B cell (primary cell): ENCODE results near the gene PFDN2. TPM values are rescaled to one million over a fixed set of nuclear protein-coding genes. Genes with fewer than 3 reads are reported as not detected.

Experiments used
- ATAC-seq: fragments of 200-7000 bp; cut with Tn5 transposase; one replicate; pipeline ENCODE4 v1.10.0; 2021; ENCODE audit warnings: low read depth, mild to moderate bottlenecking, moderate number of reproducible peaks, moderate library complexity
- CTCF ChIA-PET: fragments of 350-600 bp; sonication (Branson Sonifier 250); formaldehyde crosslinking; loops from one replicate; lab custom pipeline; 2021; ENCODE audit warnings: antibody characterized with exemption, inconsistent platforms; lab: Charles Lee
- POLR2A ChIA-PET: fragments of 350-600 bp; sonication (Branson Sonifier 250); formaldehyde crosslinking; loops from one replicate; lab custom pipeline; 2021; ENCODE audit warnings: antibody characterized with exemption; lab: Charles Lee
- DNase-seq: peaks from one replicate; pipeline ENCODE4 v3.0.0; 2013
- H2AFZ ChIP-seq: 2 replicates; pipeline ENCODE4 v1.6.1; 2012; ENCODE audit warnings: mild to moderate bottlenecking, low read depth, low read length; ENCODE audit not compliant: insufficient read depth, poor library complexity, severe bottlenecking
- H3K27ac ChIP-seq, 2 donors: 1 replicate in 1 of 2; 2 replicates in 1 of 2; pipeline ENCODE4 v1.5.1; 2012 to 2013; ENCODE audit warnings: low read length in 2 of 2, mild to moderate bottlenecking in 2 of 2, moderate library complexity in 1 of 2
- H3K27me3 ChIP-seq, 4 experiments: fragments of 200-600 bp in 1 of 4; sonication (generic) in 1 of 4; replicated peaks in 1 of 4; 1 replicate in 2 of 4; 2 replicates in 2 of 4; pipeline versions ENCODE4 v1.6.1 to v1.7.0; 2013 to 2016; ENCODE audit warnings: low read length in 3 of 4, mild to moderate bottlenecking in 2 of 4, mixed read lengths in 1 of 4, moderate library complexity in 1 of 4; ENCODE audit not compliant: insufficient read depth in 4 of 4, control insufficient read depth in 3 of 4; ENCODE audit errors: control extremely low read depth in 1 of 4
- H3K36me3 ChIP-seq, 2 experiments: replicated peaks in 1 of 2; 1 replicate in 1 of 2; 2 replicates in 1 of 2; pipeline versions ENCODE4 v1.6.1 to v1.7.1; 2013; ENCODE audit warnings: low read length in 1 of 2; ENCODE audit not compliant: insufficient read depth in 2 of 2, control insufficient read depth in 1 of 2; ENCODE audit errors: control extremely low read depth in 1 of 2, extremely low read depth in 1 of 2
- H3K4me1 ChIP-seq, 2 donors: fragments of 200-600 bp in 1 of 2; sonication (generic) in 1 of 2; 1 replicate in 1 of 2; 2 replicates in 1 of 2; pipeline versions ENCODE4 v1.5.1 to v1.6.1; 2013 to 2017; ENCODE audit warnings: low read length in 2 of 2; ENCODE audit not compliant: control insufficient read depth in 2 of 2, insufficient read depth in 2 of 2
- H3K4me2 ChIP-seq: replicated peaks from 2 replicates; pipeline ENCODE3; 2012; ENCODE audit warnings: mild to moderate bottlenecking, low read depth, low read length; ENCODE audit not compliant: poor library complexity, severe bottlenecking
- H3K4me3 ChIP-seq, 5 experiments: fragments of 200-600 bp in 1 of 5; sonication (generic) in 1 of 5; 1 replicate in 3 of 5; 2 replicates in 2 of 5; pipeline versions ENCODE4 v1.5.1 to v1.7.0; 2011 to 2016; ENCODE audit warnings: low read length in 4 of 5, mild to moderate bottlenecking in 4 of 5, low read depth in 2 of 5, control low read depth in 1 of 5, moderate library complexity in 1 of 5; ENCODE audit not compliant: insufficient read depth in 1 of 5; ENCODE audit errors: control extremely low read depth in 1 of 5, extremely low read depth in 1 of 5
- H3K79me2 ChIP-seq: fragments of 200-600 bp; sonication (generic); one replicate; pipeline ENCODE4 v1.6.0; 2016; ENCODE audit warnings: low read length; ENCODE audit not compliant: control insufficient read depth, insufficient read depth
- H3K9ac ChIP-seq: fragments of 200-600 bp; sonication (generic); 2 replicates; pipeline ENCODE4 v1.6.1; 2017; ENCODE audit warnings: mild to moderate bottlenecking, low read length, moderate library complexity
- H3K9me3 ChIP-seq, 3 donors: one replicate each; pipeline versions ENCODE4 v1.6.1 to v1.7.1; 2013; ENCODE audit warnings: low read length in 2 of 3; ENCODE audit not compliant: control insufficient read depth in 2 of 3, insufficient read depth in 1 of 3; ENCODE audit errors: control extremely low read depth in 1 of 3
- H4K20me1 ChIP-seq: 2 replicates; pipeline ENCODE4 v1.6.0; 2012; ENCODE audit warnings: mild to moderate bottlenecking, low read length; ENCODE audit not compliant: insufficient read depth, control insufficient read depth, poor library complexity, severe bottlenecking
- H3K27ac Mint-ChIP-seq: one replicate; pipeline ENCODE4 v1.8.0; 2021; ENCODE audit warnings: mixed read lengths
- H3K27me3 Mint-ChIP-seq: one replicate; pipeline ENCODE4 v1.8.0; 2021; ENCODE audit warnings: mixed read lengths
- H3K4me1 Mint-ChIP-seq: one replicate; pipeline ENCODE4 v1.8.0; 2021; ENCODE audit warnings: mixed read lengths
- H3K4me3 Mint-ChIP-seq: one replicate; pipeline ENCODE4 v1.8.0; 2021; ENCODE audit warnings: mixed read lengths
- H3K9me3 Mint-ChIP-seq: one replicate; pipeline ENCODE4 v1.8.0; 2022; ENCODE audit warnings: mixed read lengths; ENCODE audit not compliant: insufficient read depth
- CTCF ChIP-seq: fragments of 200-600 bp; IDR thresholded peaks from one replicate; pipeline ENCODE4 v1.8.0; 2022; ENCODE audit warnings: antibody characterized with exemption, mild to moderate bottlenecking
- EZH2 ChIP-seq: IDR thresholded peaks from 2 replicates; pipeline ENCODE4 v1.6.1; 2012; ENCODE audit warnings: borderline replicate concordance, low read depth, mild to moderate bottlenecking, moderate library complexity, low read length; ENCODE audit not compliant: insufficient read depth, poor library complexity, severe bottlenecking
- WGBS: methylation state at CpG from one replicate; pipeline ENCODE4 v1.1.5; 2013; ENCODE audit warnings: missing lambda C conversion rate; ENCODE audit not compliant: insufficient coverage; 5-methylcytosine and 5-hydroxymethylcytosine counted together
- intact Hi-C: fragments of 100-400 bp; cut with micrococcal nuclease; formaldehyde crosslinking; loops from one replicate; pipeline ENCODE4 v1.10.0; 2022
- polyA plus RNA-seq: library from polyadenylated mRNA; depleted of rRNA; stranded (reverse); fragments of >200 nt; gene quantifications from 2 replicates; pipeline ENCODE4 v1.2.3, GENCODE V29; 2012
- total RNA-seq, 2 donors: library from RNA; stranded (reverse); fragments of 120-200 nt in 1 of 2; gene quantifications; 1 replicate in 1 of 2; 2 replicates in 1 of 2; pipeline versions ENCODE4 v1.2.3 to v1.2.4, GENCODE V29; 2013 to 2022

The PFDN2 gene
- total and polyA plus RNA-seq, 2 donors (not counting 1 experiment from before 2014, with no cell fraction given): 29.9 to 43.2 TPM

- Histone ChIP-seq H3K4me3 (peak overlapping the region in 4 of 5 experiments; percentile 69 to 82 (median 74)), H3K9ac (peak overlapping the region; percentile 78), H3K4me1 (peaks cover 28 to 36% of the 10 kb centered on the region in 2 donors), H3K9me3 (no peaks in the 10 kb centered on the region), H4K20me1 (no peaks in the 10 kb centered on the region), H3K27ac (peak overlapping the region; percentile 89 to 92), H3K36me3 (peaks cover 0 to 35% of the 10 kb centered on the region in 2 experiments), H3K27me3 (no peaks in the 10 kb centered on the region), H3K4me2 (peak overlapping the region; percentile 95), H3K79me2 (peaks cover 29% of the 10 kb centered on the region), H2AFZ (no peak overlapping the region)
- intact Hi-C loops: no loop called here
- WGBS: 91% methylated on average over 7 of the region's 14 CpGs
- H3K4me1 Mint-ChIP-seq: peaks cover 57% of the 10 kb centered on the region
- DNase-seq (no peak), ATAC-seq (no peak)
- no peaks in the 10 kb centered on the region for H3K9me3 Mint-ChIP-seq
- H3K4me3 Mint-ChIP-seq: peak overlapping the region; percentile 52
- no peaks in the 10 kb centered on the region for H3K27me3 Mint-ChIP-seq
- TF ChIP-seq EZH2 (no peak), CTCF (no peak)
- ChIA-PET CTCF (interaction anchor here (0.5 to 4.8 kb wide), 22 partner anchors 10 to 218 kb away, joined by 3 to 47 read pairs (median 6); partner anchors contain the start of genes ARHGAP30, B4GALT3, DEDD and NDUFS2), POLR2A (interaction anchor here (0.6 to 2.2 kb wide), 11 partner anchors 8 to 125 kb away, joined by 3 to 12 read pairs (median 4); partner anchors contain the start of genes B4GALT3, TOMM40L, UFC1 and USF1)
- peak overlapping the region; percentile 77 for H3K27ac Mint-ChIP-seq
Measured at GRCh38 chr1:161164901-161165610, 47.2 kb upstream of the PFDN2 start.

GRCh38 chr1:161163793-161164192, 46.0 kb upstream of the PFDN2 start:
- Histone ChIP-seq H3K27me3 (no peaks in the 10 kb centered on the region), H3K4me1 (peaks cover 34 to 44% of the 10 kb centered on the region in 2 donors), H3K4me3 (no peak overlapping the region), H3K36me3 (peaks cover 0 to 27% of the 10 kb centered on the region in 2 experiments), H3K9me3 (peaks cover 0 to 3% (median 0%) of the 10 kb centered on the region in 3 donors), H3K4me2 (no peak overlapping the region), H2AFZ (no peak overlapping the region), H4K20me1 (no peaks in the 10 kb centered on the region), H3K79me2 (peaks cover 36% of the 10 kb centered on the region), H3K27ac (no peak overlapping the region), H3K9ac (no peak overlapping the region)
- ChIA-PET CTCF (interaction anchor here (1.1 to 4.4 kb wide), 5 partner anchors 11 to 220 kb away, joined by 3 to 47 read pairs (median 19); partner anchors contain the start of gene B4GALT3), POLR2A (interaction anchor here (0.7 kb wide), 1 partner anchor 24 kb away, joined by 3 read pairs; no protein-coding TSS in a partner anchor)
- no peaks in the 10 kb centered on the region for H3K27me3 Mint-ChIP-seq
- no peak for TF ChIP-seq EZH2
- no peak for TF ChIP-seq CTCF
- peak overlapping the region; percentile 17 for H3K27ac Mint-ChIP-seq
- WGBS: 100% methylated on average over 2 of the region's 5 CpGs
- no peaks in the 10 kb centered on the region for H3K9me3 Mint-ChIP-seq
- no peak overlapping the region for H3K4me3 Mint-ChIP-seq
- H3K4me1 Mint-ChIP-seq: peaks cover 66% of the 10 kb centered on the region
- intact Hi-C loops: no loop called here
- ATAC-seq (no peak), DNase-seq (no peak)
